Endothelial cell of umbilical vein (primary cell): Measurements from ENCODE around the gene EIF4E3. TPM values are rescaled to one million over a fixed set of nuclear protein-coding genes. Genes with fewer than 3 reads are reported as not detected.

Experiments used
- BruUV-seq: library from RNA; stranded (reverse); fragments of 400-500 nt; replicated peaks from 2 replicates; lab custom pipeline; 2021; lab: Mats Ljungman, UMichigan
- CTCF ChIA-PET: fragments of 300-600, 350-600 bp; sonication (Branson Sonifier 250); formaldehyde crosslinking; loops from one replicate; lab custom pipeline; 2021; ENCODE audit warnings: antibody characterized with exemption, inconsistent platforms; lab: Charles Lee
- POLR2A ChIA-PET: fragments of 300-600, 350-600 bp; sonication (Branson Sonifier 250); formaldehyde crosslinking; loops from one replicate; lab custom pipeline; 2021; ENCODE audit warnings: antibody characterized with exemption, inconsistent platforms; lab: Charles Lee
- DNase-seq: peaks from one replicate; pipeline ENCODE4 v3.0.0-alpha.2; 2011; ENCODE audit warnings: low read depth, low spot score
- FAIRE-seq: peaks from 2 replicates; lab custom pipeline; 2011; peaks lifted over from hg19 to GRCh38; lab: Jason Lieb, UNC
- H2AFZ ChIP-seq: 2 replicates; pipeline ENCODE4 v1.6.0; 2012; ENCODE audit warnings: low read depth, low read length, control low read depth, inconsistent platforms
- H3K27ac ChIP-seq: 2 replicates; pipeline ENCODE4 v1.5.1; 2011; ENCODE audit warnings: low read depth, mild to moderate bottlenecking, control low read depth, low read length, moderate library complexity; ENCODE audit not compliant: insufficient read depth
- H3K27me3 ChIP-seq, 2 experiments: 2 replicates each; pipeline versions ENCODE4 v1.6.0 to v1.6.1; 2011; ENCODE audit warnings: low read length in 2 of 2, mixed read lengths in 1 of 2; ENCODE audit not compliant: control insufficient read depth in 2 of 2, insufficient read depth in 2 of 2
- H3K36me3 ChIP-seq, 2 experiments: 2 replicates in 1 of 2; 3 replicates in 1 of 2; pipeline ENCODE4 v1.5.1; 2011; ENCODE audit warnings: low read length in 2 of 2, mild to moderate bottlenecking in 1 of 2, moderate library complexity in 1 of 2; ENCODE audit not compliant: control insufficient read depth in 2 of 2, insufficient read depth in 2 of 2; ENCODE audit errors: extremely low read depth in 1 of 2
- H3K4me1 ChIP-seq: 3 replicates; pipeline ENCODE4 v1.5.1; 2011; ENCODE audit warnings: mild to moderate bottlenecking, low read length; ENCODE audit not compliant: control insufficient read depth, insufficient read depth; ENCODE audit errors: extremely low read depth
- H3K4me2 ChIP-seq: 2 replicates; pipeline ENCODE4 v1.6.1; 2011; ENCODE audit warnings: low read length, control low read depth, mixed read lengths; ENCODE audit not compliant: insufficient read depth
- H3K4me3 ChIP-seq, 3 experiments: fragments of 200-600 bp in 1 of 3; sonication (generic), shearing (Covaris generic) in 1 of 3; replicated peaks in 1 of 3; 2 replicates each; pipeline ENCODE4 v1.5.1; 2011 to 2016; ENCODE audit warnings: control low read depth in 3 of 3, low read length in 3 of 3, mild to moderate bottlenecking in 2 of 3, inconsistent platforms in 1 of 3, low read depth in 1 of 3, moderate library complexity in 1 of 3; ENCODE audit not compliant: insufficient read depth in 1 of 3
- H3K79me2 ChIP-seq: 2 replicates; pipeline ENCODE4 v1.6.0; 2012; ENCODE audit warnings: low read length, inconsistent platforms; ENCODE audit not compliant: control insufficient read depth, insufficient read depth
- H3K9ac ChIP-seq: replicated peaks from 2 replicates; pipeline ENCODE3; 2011; ENCODE audit warnings: low read length, control low read depth; ENCODE audit not compliant: insufficient read depth; ENCODE audit errors: extremely low read depth
- H3K9me1 ChIP-seq: replicated peaks from 3 replicates; pipeline ENCODE4 v1.6.0; 2011; ENCODE audit warnings: mild to moderate bottlenecking, low read length; ENCODE audit not compliant: control insufficient read depth, insufficient read depth; ENCODE audit errors: extremely low read depth
- H3K9me3 ChIP-seq: replicated peaks from 2 replicates; pipeline ENCODE4 v1.5.1; 2012; ENCODE audit warnings: low read length, inconsistent platforms; ENCODE audit not compliant: control insufficient read depth, insufficient read depth
- H4K20me1 ChIP-seq: replicated peaks from 2 replicates; pipeline ENCODE3; 2011; ENCODE audit warnings: mild to moderate bottlenecking, low read length; ENCODE audit not compliant: control insufficient read depth, insufficient read depth; ENCODE audit errors: extremely low read depth
- EZH2 ChIP-seq: IDR thresholded peaks from 2 replicates; pipeline ENCODE4 v1.6.1; 2012; ENCODE audit warnings: borderline replicate concordance, low read depth, mild to moderate bottlenecking, moderate library complexity, low read length, inconsistent platforms; ENCODE audit not compliant: severe bottlenecking
- FOS ChIP-seq: IDR thresholded peaks from 2 replicates; pipeline ENCODE4 v1.6.1; 2011; ENCODE audit warnings: mild to moderate bottlenecking, low read length, moderate library complexity, borderline replicate concordance; ENCODE audit not compliant: insufficient read depth
- GATA2 ChIP-seq: IDR thresholded peaks from 2 replicates; pipeline ENCODE4 v1.7.0; 2011; ENCODE audit warnings: low read depth, mild to moderate bottlenecking, moderate library complexity, mixed read lengths, low read length; ENCODE audit not compliant: insufficient read length, insufficient read depth
- JUN ChIP-seq: IDR thresholded peaks from 2 replicates; pipeline ENCODE4 v1.6.1; 2011; ENCODE audit warnings: borderline replicate concordance, low read depth; ENCODE audit not compliant: insufficient read length, insufficient read depth
- MYC ChIP-seq: IDR thresholded peaks from one replicate; pipeline ENCODE4 v1.6.1; 2011; ENCODE audit warnings: mild to moderate bottlenecking, low read depth, low read length
- POLR2A ChIP-seq: IDR thresholded peaks from 2 replicates; pipeline ENCODE4 v1.6.1; 2012; ENCODE audit warnings: low read depth, mild to moderate bottlenecking, control low read depth, low read length
- POLR2AphosphoS5 ChIP-seq: IDR thresholded peaks from 2 replicates; pipeline ENCODE4 v1.6.1; 2012; ENCODE audit warnings: low read depth, mild to moderate bottlenecking, control low read depth, low read length, moderate library complexity; ENCODE audit not compliant: insufficient read depth
- dilution Hi-C: fragments of 300-500 bp; cut with MboI; formaldehyde crosslinking; loops from one replicate; pipeline ENCODE4 v1.15.0; 2019; ENCODE audit warnings: low sequenced_read_pairs; ENCODE audit not compliant: extremely low pct_ligation_motif_present
- intact Hi-C: fragments of 100-400 bp; cut with micrococcal nuclease; formaldehyde crosslinking; loops from one replicate; pipeline ENCODE4 v1.10.0; 2022
- polyA plus RNA-seq, 4 experiments: library from polyadenylated mRNA; depleted of rRNA in 3 of 4; stranded (reverse) in 3 of 4; unstranded in 1 of 4; fragments of >200 nt; gene quantifications; 2 replicates each; pipeline versions ENCODE4 v1.2.1 to v1.2.3, GENCODE V29; 2011 to 2012; ENCODE audit warnings: missing spikeins in 1 of 4
- total RNA-seq: library from RNA; stranded (reverse); gene quantifications from 2 replicates; pipeline ENCODE4 v1.2.3, GENCODE V29; 2021
- TF ChIP-seq, protein P1 (sequence below), 2 donors: IDR thresholded peaks; 1 replicate in 1 of 2; 2 replicates in 1 of 2; pipeline ENCODE4 v1.5.1; 2011; ENCODE audit warnings: low read length in 2 of 2, mild to moderate bottlenecking in 2 of 2, moderate library complexity in 2 of 2, control low read depth in 1 of 2, inconsistent platforms in 1 of 2, low read depth in 1 of 2; ENCODE audit not compliant: insufficient read depth in 1 of 2; ENCODE audit errors: extremely low read depth in 1 of 2
- TF ChIP-seq, protein P2 (sequence below): IDR thresholded peaks from 2 replicates; pipeline ENCODE4 v1.6.1; 2011; ENCODE audit not compliant: insufficient read depth, insufficient read length

Gene EIF4E3
- total and polyA plus RNA-seq, 2 donors (not counting 3 experiments of a cell fraction or from before 2014, with no cell fraction given), result 1.3 to 4.9 TPM

GRCh38 chr3:71652781-71653413, 72.3 kb downstream of the EIF4E3 start:
- dilution Hi-C loops (no loop called here), intact Hi-C loops (loop anchor here (1.0 to 5.0 kb wide), 8 partner anchors 348 to 1589 kb away; no protein-coding TSS in a partner anchor)
- ChIA-PET POLR2A (no interaction called here), CTCF (interaction anchor here (0.5 to 4.5 kb wide), 37 partner anchors 10 to 1705 kb away, joined by 3 to 77 read pairs (median 4); no protein-coding TSS in a partner anchor)
- no peak overlapping the region for H3K4me3 ChIP-seq
- H3K27ac ChIP-seq, result no peak overlapping the region
- FAIRE-seq (peak; percentile 68), DNase-seq (peak; percentile 78)
- no peaks in the 10 kb centered on the region for H3K36me3 ChIP-seq
- H3K9me1 ChIP-seq, result no peaks in the 10 kb centered on the region
- no peaks in the 10 kb centered on the region for H3K79me2 ChIP-seq
- no peak overlapping the region for H3K9ac ChIP-seq
- no peaks in the 10 kb centered on the region for H3K27me3 ChIP-seq
- TF ChIP-seq, protein P1, sequence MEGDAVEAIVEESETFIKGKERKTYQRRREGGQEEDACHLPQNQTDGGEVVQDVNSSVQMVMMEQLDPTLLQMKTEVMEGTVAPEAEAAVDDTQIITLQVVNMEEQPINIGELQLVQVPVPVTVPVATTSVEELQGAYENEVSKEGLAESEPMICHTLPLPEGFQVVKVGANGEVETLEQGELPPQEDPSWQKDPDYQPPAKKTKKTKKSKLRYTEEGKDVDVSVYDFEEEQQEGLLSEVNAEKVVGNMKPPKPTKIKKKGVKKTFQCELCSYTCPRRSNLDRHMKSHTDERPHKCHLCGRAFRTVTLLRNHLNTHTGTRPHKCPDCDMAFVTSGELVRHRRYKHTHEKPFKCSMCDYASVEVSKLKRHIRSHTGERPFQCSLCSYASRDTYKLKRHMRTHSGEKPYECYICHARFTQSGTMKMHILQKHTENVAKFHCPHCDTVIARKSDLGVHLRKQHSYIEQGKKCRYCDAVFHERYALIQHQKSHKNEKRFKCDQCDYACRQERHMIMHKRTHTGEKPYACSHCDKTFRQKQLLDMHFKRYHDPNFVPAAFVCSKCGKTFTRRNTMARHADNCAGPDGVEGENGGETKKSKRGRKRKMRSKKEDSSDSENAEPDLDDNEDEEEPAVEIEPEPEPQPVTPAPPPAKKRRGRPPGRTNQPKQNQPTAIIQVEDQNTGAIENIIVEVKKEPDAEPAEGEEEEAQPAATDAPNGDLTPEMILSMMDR (IDR thresholded peaks at IDR 0.05; ENCODE audit: extremely low read depth in 1 of 2, insufficient read depth in 1 of 2, low read depth in 1 of 2, low read length in 2 of 2), result peak; percentile 17 to 42
- no peak for TF ChIP-seq GATA2
- TF ChIP-seq POLR2AphosphoS5, result no peak
- H3K4me2 ChIP-seq, result no peak overlapping the region
- no peaks in the 10 kb centered on the region for H3K9me3 ChIP-seq
- peaks cover 9% of the 10 kb centered on the region for H3K4me1 ChIP-seq
- H4K20me1 ChIP-seq, result no peaks in the 10 kb centered on the region
- BruUV-seq, result no TSS peak
- no peak overlapping the region for H2AFZ ChIP-seq

DNA sequence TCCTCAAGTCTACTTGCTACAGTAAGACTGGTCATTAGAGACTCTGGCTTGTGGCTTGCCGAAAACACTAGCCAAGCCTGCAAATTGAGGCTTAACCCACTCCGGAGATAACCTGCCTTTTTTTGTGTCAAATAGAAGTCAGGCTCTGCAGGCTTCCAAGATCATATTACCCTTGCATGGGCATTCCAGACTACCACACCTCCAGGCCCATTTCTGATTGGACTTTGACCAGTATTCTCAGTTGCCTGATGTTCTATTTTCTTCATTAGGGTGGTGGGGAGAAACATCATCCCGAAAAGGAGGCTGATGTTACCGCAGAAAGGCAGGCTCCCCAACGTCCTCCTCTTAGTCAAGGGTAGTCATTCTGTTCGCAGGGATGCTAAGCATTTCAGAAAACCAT, 73.6 kb downstream of the EIF4E3 start:
- no peak overlapping the region for H2AFZ ChIP-seq
- no peak for FAIRE-seq
- TF ChIP-seq GATA2, result no peak
- no peak for TF ChIP-seq POLR2AphosphoS5
- TF ChIP-seq, protein P2, sequence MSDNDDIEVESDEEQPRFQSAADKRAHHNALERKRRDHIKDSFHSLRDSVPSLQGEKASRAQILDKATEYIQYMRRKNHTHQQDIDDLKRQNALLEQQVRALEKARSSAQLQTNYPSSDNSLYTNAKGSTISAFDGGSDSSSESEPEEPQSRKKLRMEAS, result no peak
- no peak for TF ChIP-seq POLR2A
- TF ChIP-seq EZH2, result no peak
- TF ChIP-seq FOS, result no peak
- no peak for TF ChIP-seq MYC
- TF ChIP-seq JUN, result no peak
- TF ChIP-seq, protein P1 (IDR thresholded peaks at IDR 0.05; ENCODE audit: extremely low read depth in 1 of 2, insufficient read depth in 1 of 2, low read depth in 1 of 2, low read length in 2 of 2), result no peak
- ChIA-PET POLR2A (no interaction called here), CTCF (interaction anchor here (0.8 to 3.2 kb wide), 7 partner anchors 30 to 1588 kb away, joined by 3 to 43 read pairs (median 9); no protein-coding TSS in a partner anchor)
- dilution Hi-C loops (no loop called here), intact Hi-C loops (loop anchor here (1.0 to 5.0 kb wide), 8 partner anchors 347 to 1587 kb away; no protein-coding TSS in a partner anchor)
- H3K36me3 ChIP-seq, result no peaks in the 10 kb centered on the region
- DNase-seq, result no peak
- no peaks in the 10 kb centered on the region for H3K4me1 ChIP-seq
- H4K20me1 ChIP-seq, result no peaks in the 10 kb centered on the region
- no peak overlapping the region for H3K4me2 ChIP-seq
- H3K9ac ChIP-seq, result no peak overlapping the region
- H3K4me3 ChIP-seq, result no peak overlapping the region
- no peak overlapping the region for H3K27ac ChIP-seq
- no peaks in the 10 kb centered on the region for H3K9me1 ChIP-seq
- BruUV-seq, result no TSS peak
- H3K79me2 ChIP-seq, result no peaks in the 10 kb centered on the region
- peaks cover 0 to 3% of the 10 kb centered on the region in 2 experiments for H3K27me3 ChIP-seq
- no peaks in the 10 kb centered on the region for H3K9me3 ChIP-seq
